CD4-positive, alpha-beta memory T cell (primary cell): ENCODE measurements around the gene DHRS3. TPM values are rescaled to one million over a fixed set of nuclear protein-coding genes. Genes with fewer than 3 reads are reported as not detected.

Experiments used
- CTCF ChIA-PET: fragments of 350-600 bp; sonication (Branson Sonifier 250); formaldehyde crosslinking; loops from one replicate; lab custom pipeline; 2021; ENCODE audit warnings: inconsistent platforms; ENCODE audit not compliant: partially characterized antibody; lab: Charles Lee
- POLR2A ChIA-PET: fragments of 350-600 bp; sonication (Branson Sonifier 250); formaldehyde crosslinking; loops from one replicate; lab custom pipeline; 2021; ENCODE audit not compliant: partially characterized antibody; lab: Charles Lee
- DNase-seq, 5 donors: peaks; one replicate each; pipeline versions ENCODE4 v3.0.0 to v3.0.0-alpha.2; 2020 to 2022; ENCODE audit warnings: mixed read lengths in 1 of 5
- H3K27ac ChIP-seq: one replicate; pipeline ENCODE4 v1.7.0; 2013; ENCODE audit warnings: low read depth, low read length
- H3K27me3 ChIP-seq: 2 replicates; pipeline ENCODE4 v1.7.0; 2013; ENCODE audit warnings: mild to moderate bottlenecking, low read length, moderate library complexity; ENCODE audit not compliant: insufficient read depth
- H3K36me3 ChIP-seq: 2 replicates; pipeline ENCODE4 v1.7.0; 2013; ENCODE audit warnings: mild to moderate bottlenecking, low read length, moderate library complexity; ENCODE audit not compliant: insufficient read depth
- H3K4me1 ChIP-seq: 2 replicates; pipeline ENCODE4 v1.7.0; 2013; ENCODE audit warnings: mild to moderate bottlenecking, low read length, moderate library complexity; ENCODE audit not compliant: insufficient read depth
- H3K4me3 ChIP-seq, 2 donors: one replicate each; pipeline ENCODE4 v1.7.0; 2013; ENCODE audit warnings: low read length in 2 of 2, mild to moderate bottlenecking in 1 of 2
- H3K9me3 ChIP-seq, 2 donors: one replicate each; pipeline ENCODE4 v1.7.0; 2013; ENCODE audit warnings: low read length in 2 of 2, control low read depth in 1 of 2; ENCODE audit not compliant: control insufficient read depth in 1 of 2
- H3K27ac Mint-ChIP-seq, 7 donors: one replicate each; pipeline ENCODE4 v1.8.0; 2020 to 2021; ENCODE audit warnings: mixed read lengths in 7 of 7, mild to moderate bottlenecking in 6 of 7, inconsistent platforms in 3 of 7, moderate library complexity in 3 of 7
- H3K27me3 Mint-ChIP-seq, 2 donors: one replicate each; pipeline ENCODE4 v1.8.0; 2020 to 2021; ENCODE audit warnings: mixed read lengths in 2 of 2
- H3K36me3 Mint-ChIP-seq, 2 donors: one replicate each; pipeline ENCODE4 v1.8.0; 2020 to 2021; ENCODE audit warnings: mixed read lengths in 2 of 2, inconsistent platforms in 1 of 2, mild to moderate bottlenecking in 1 of 2
- H3K4me1 Mint-ChIP-seq, 4 donors: one replicate each; pipeline ENCODE4 v1.8.0; 2020 to 2021; ENCODE audit warnings: mixed read lengths in 4 of 4, mild to moderate bottlenecking in 1 of 4
- H3K4me3 Mint-ChIP-seq, 8 donors: one replicate each; pipeline ENCODE4 v1.8.0; 2020 to 2021; ENCODE audit warnings: mixed read lengths in 8 of 8, mild to moderate bottlenecking in 7 of 8, moderate library complexity in 6 of 8, inconsistent platforms in 3 of 8
- H3K9me3 Mint-ChIP-seq, 8 donors: one replicate each; pipeline ENCODE4 v1.8.0; 2020 to 2021; ENCODE audit warnings: mixed read lengths in 8 of 8, mild to moderate bottlenecking in 5 of 8, inconsistent platforms in 3 of 8, moderate library complexity in 1 of 8
- intact Hi-C: fragments of 100-400 bp; cut with micrococcal nuclease; formaldehyde crosslinking; loops from one replicate; pipeline ENCODE4 v1.15.1; 2023
- polyA plus RNA-seq, 2 donors: library from polyadenylated mRNA; unstranded; fragments of 300-500 nt; fragmentation: Illumina TruSeq; gene quantifications; one replicate each; pipeline ENCODE4 v1.2.3, GENCODE V29; 2021
- total RNA-seq, 2 experiments: library from RNA; stranded (reverse); gene quantifications; one replicate each; pipeline ENCODE4 v1.2.3, GENCODE V29; 2021

The DHRS3 gene
- total and polyA plus RNA-seq, 4 experiments from 2014 or later, result 30.1 to 91.8 (median 64.0) TPM

- DNase-seq, result no peak
- POLR2A ChIA-PET, result interaction anchor here (1.3 kb wide), 1 partner anchor 15 kb away, joined by 3 read pairs; no protein-coding TSS in a partner anchor
- H3K4me3 ChIP-seq, result no peak overlapping the region
- Mint-ChIP-seq H3K27ac (peak overlapping the region in 1 of 7 donors; percentile 66), H3K27me3 (no peaks in the 10 kb centered on the region), H3K4me3 (no peak overlapping the region), H3K36me3 (peaks cover 15 to 24% of the 10 kb centered on the region in 2 donors), H3K9me3 (no peaks in the 10 kb centered on the region), H3K4me1 (peaks cover 10 to 28% (median 18%) of the 10 kb centered on the region in 4 donors)
- H3K4me1 ChIP-seq, result peaks cover 3% of the 10 kb centered on the region
- H3K27me3 ChIP-seq, result no peaks in the 10 kb centered on the region
- CTCF ChIA-PET, result interaction anchor here (0.9 kb wide), 1 partner anchor 30 kb away, joined by 4 read pairs; the partner anchor contains the start of gene DHRS3
- H3K9me3 ChIP-seq, result no peaks in the 10 kb centered on the region
- H3K36me3 ChIP-seq, result peaks cover 4% of the 10 kb centered on the region
- intact Hi-C loops, result no loop called here
- H3K27ac ChIP-seq, result no peak overlapping the region
Observed at GRCh38 chr1:12588695-12589094, 29.3 kb downstream of the DHRS3 start.

GRCh38 chr1:12587981-12588640, 29.9 kb downstream of the DHRS3 start:
- Mint-ChIP-seq H3K27ac (peak overlapping the region in 5 of 7 donors; percentile 39 to 80 (median 66)), H3K9me3 (no peaks in the 10 kb centered on the region)
- CTCF ChIA-PET, result interaction anchor here (0.9 kb wide), 1 partner anchor 30 kb away, joined by 4 read pairs; the partner anchor contains the start of gene DHRS3

GRCh38 chr1:12585951-12586942, 31.8 kb downstream of the DHRS3 start:
- Histone ChIP-seq H3K27ac (no peak overlapping the region), H3K4me1 (no peaks in the 10 kb centered on the region), H3K9me3 (no peaks in the 10 kb centered on the region), H3K36me3 (no peaks in the 10 kb centered on the region), H3K4me3 (no peak overlapping the region), H3K27me3 (no peaks in the 10 kb centered on the region)
- ChIA-PET CTCF (interaction anchor here (0.8 kb wide), 1 partner anchor 18 kb away, joined by 3 read pairs; no protein-coding TSS in a partner anchor), POLR2A (interaction anchor here (0.7 to 1.3 kb wide), 2 partner anchors 75 to 152 kb away, joined by 3 to 4 read pairs; no protein-coding TSS in a partner anchor)
- Mint-ChIP-seq H3K27me3 (no peaks in the 10 kb centered on the region), H3K27ac (peak overlapping the region in 4 of 7 donors; percentile 13 to 65 (median 42)), H3K36me3 (peaks cover 17 to 29% of the 10 kb centered on the region in 2 donors), H3K4me1 (peaks cover 5 to 12% (median 8%) of the 10 kb centered on the region in 4 donors), H3K4me3 (no peak overlapping the region), H3K9me3 (no peaks in the 10 kb centered on the region)
- intact Hi-C loops, result no loop called here
- no peak for DNase-seq

More at GRCh38 chr1:12587981-12588640, 29.9 kb downstream of the DHRS3 start:
- intact Hi-C loops, result no loop called here
- no peak for DNase-seq
- Histone ChIP-seq H3K4me3 (no peak overlapping the region), H3K9me3 (no peaks in the 10 kb centered on the region), H3K4me1 (no peaks in the 10 kb centered on the region), H3K27ac (no peak overlapping the region), H3K36me3 (peaks cover 4% of the 10 kb centered on the region), H3K27me3 (no peaks in the 10 kb centered on the region)
- Mint-ChIP-seq H3K27me3 (no peaks in the 10 kb centered on the region), H3K36me3 (peaks cover 17 to 24% of the 10 kb centered on the region in 2 donors), H3K4me3 (no peak overlapping the region), H3K4me1 (peaks cover 9 to 23% (median 14%) of the 10 kb centered on the region in 4 donors)
- POLR2A ChIA-PET, result interaction anchor here (1.3 kb wide), 1 partner anchor 16 kb away, joined by 3 read pairs; no protein-coding TSS in a partner anchor

GRCh38 chr1:12585536-12585935, 32.5 kb downstream of the DHRS3 start:
- peaks cover 3 to 12% (median 6%) of the 10 kb centered on the region in 4 donors for H3K4me1 Mint-ChIP-seq
- POLR2A ChIA-PET, result no interaction called here
- no peaks in the 10 kb centered on the region for H3K36me3 ChIP-seq
- DNase-seq, result no peak
- intact Hi-C loops, result no loop called here
- peaks cover 18 to 29% of the 10 kb centered on the region in 2 donors for H3K36me3 Mint-ChIP-seq
- H3K4me3 Mint-ChIP-seq, result no peak overlapping the region
- no peaks in the 10 kb centered on the region for H3K27me3 Mint-ChIP-seq
- no peaks in the 10 kb centered on the region for H3K27me3 ChIP-seq
- no peaks in the 10 kb centered on the region for H3K4me1 ChIP-seq
- H3K4me3 ChIP-seq, result no peak overlapping the region
- H3K27ac ChIP-seq, result no peak overlapping the region
- H3K9me3 Mint-ChIP-seq, result no peaks in the 10 kb centered on the region
- H3K27ac Mint-ChIP-seq, result no peak overlapping the region
- CTCF ChIA-PET, result no interaction called here
- no peaks in the 10 kb centered on the region for H3K9me3 ChIP-seq

- ChIA-PET POLR2A (no interaction called here), CTCF (no interaction called here)
- no peak for DNase-seq
- Histone ChIP-seq H3K27me3 (no peaks in the 10 kb centered on the region), H3K4me1 (no peaks in the 10 kb centered on the region), H3K27ac (no peak overlapping the region), H3K4me3 (no peak overlapping the region), H3K36me3 (no peaks in the 10 kb centered on the region), H3K9me3 (no peaks in the 10 kb centered on the region)
- Mint-ChIP-seq H3K4me1 (peaks cover 3 to 12% (median 6%) of the 10 kb centered on the region in 4 donors), H3K9me3 (no peaks in the 10 kb centered on the region), H3K4me3 (no peak overlapping the region), H3K27ac (no peak overlapping the region), H3K27me3 (no peaks in the 10 kb centered on the region), H3K36me3 (peaks cover 21 to 32% of the 10 kb centered on the region in 2 donors)
- intact Hi-C loops, result no loop called here
Observed at GRCh38 chr1:12584900-12585525, 33.0 kb downstream of the DHRS3 start.

- H3K9me3 Mint-ChIP-seq, result no peaks in the 10 kb centered on the region
Observed at GRCh38 chr1:12583484-12583883, 34.5 kb downstream of the DHRS3 start.

More at GRCh38 chr1:12583484-12583883, 34.5 kb downstream of the DHRS3 start:
- Histone ChIP-seq H3K27ac (no peak overlapping the region), H3K27me3 (no peaks in the 10 kb centered on the region), H3K9me3 (no peaks in the 10 kb centered on the region), H3K36me3 (peaks cover 5% of the 10 kb centered on the region), H3K4me1 (no peaks in the 10 kb centered on the region), H3K4me3 (no peak overlapping the region)
- ChIA-PET POLR2A (no interaction called here), CTCF (no interaction called here)
- Mint-ChIP-seq H3K4me3 (no peak overlapping the region), H3K36me3 (peaks cover 18 to 40% of the 10 kb centered on the region in 2 donors), H3K27ac (peak overlapping the region in 2 of 7 donors; percentile 30 to 54), H3K4me1 (peaks cover 3 to 11% (median 6%) of the 10 kb centered on the region in 4 donors), H3K27me3 (no peaks in the 10 kb centered on the region)
- intact Hi-C loops, result no loop called here
- DNase-seq, result no peak
